Spleen (tissue), 7 donors: ENCODE results near the gene SEC14L2.

Experiments used
- POLR2AphosphoS5 ChIP-seq, 3 donors: sonication (generic); formaldehyde crosslinking; IDR thresholded peaks; one replicate each; pipeline ENCODE4 v1.5.1; 2017; ENCODE audit warnings: antibody characterized with exemption in 3 of 3
- TF ChIP-seq, protein P1 (sequence below), 11 experiments: fragments of 200-600 bp in 7 of 11; fragments of 450-650 bp in 4 of 11; sonication (generic) in 4 of 11; IDR thresholded peaks in 8 of 11; conservative IDR thresholded peaks in 3 of 11; 1 replicate in 7 of 11; 2 replicates in 4 of 11; pipeline versions ENCODE4 v1.4.0 to v1.8.0; 2016 to 2021; ENCODE audit warnings: antibody characterized with exemption in 11 of 11, inconsistent platforms in 4 of 11, mild to moderate bottlenecking in 1 of 11
- donor health status: DM: no; HTN: no; CAD: no; lungs with moderate emphysema.
- donor health status: DM: no; HTN: no; CAD: no.
- donor health status: DM: no; HTN: no; CAD: no.

DNA sequence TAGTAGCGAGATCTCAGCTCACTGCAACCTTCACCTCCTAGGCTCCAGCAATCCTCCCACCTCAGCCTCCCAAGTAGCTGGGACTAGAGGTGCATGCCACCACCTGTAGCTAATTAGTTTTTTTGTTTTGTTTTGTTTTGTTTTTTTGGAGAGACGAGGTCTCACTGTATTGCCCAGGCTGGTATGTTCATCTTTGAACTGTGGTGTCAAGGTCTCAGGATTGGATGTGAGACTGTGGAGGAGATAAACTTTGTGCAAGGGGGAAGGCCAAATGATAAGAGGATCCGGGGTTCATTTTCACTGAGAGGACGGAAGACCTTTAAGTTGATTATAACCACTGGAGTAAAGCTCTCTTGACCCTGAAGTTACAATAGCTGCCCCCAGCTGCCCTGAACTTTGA, 8.9 kb downstream of the SEC14L2 start:
- TF ChIP-seq POLR2AphosphoS5 (IDR thresholded peaks at IDR 0.05) = no peak
- TF ChIP-seq, protein P1, sequence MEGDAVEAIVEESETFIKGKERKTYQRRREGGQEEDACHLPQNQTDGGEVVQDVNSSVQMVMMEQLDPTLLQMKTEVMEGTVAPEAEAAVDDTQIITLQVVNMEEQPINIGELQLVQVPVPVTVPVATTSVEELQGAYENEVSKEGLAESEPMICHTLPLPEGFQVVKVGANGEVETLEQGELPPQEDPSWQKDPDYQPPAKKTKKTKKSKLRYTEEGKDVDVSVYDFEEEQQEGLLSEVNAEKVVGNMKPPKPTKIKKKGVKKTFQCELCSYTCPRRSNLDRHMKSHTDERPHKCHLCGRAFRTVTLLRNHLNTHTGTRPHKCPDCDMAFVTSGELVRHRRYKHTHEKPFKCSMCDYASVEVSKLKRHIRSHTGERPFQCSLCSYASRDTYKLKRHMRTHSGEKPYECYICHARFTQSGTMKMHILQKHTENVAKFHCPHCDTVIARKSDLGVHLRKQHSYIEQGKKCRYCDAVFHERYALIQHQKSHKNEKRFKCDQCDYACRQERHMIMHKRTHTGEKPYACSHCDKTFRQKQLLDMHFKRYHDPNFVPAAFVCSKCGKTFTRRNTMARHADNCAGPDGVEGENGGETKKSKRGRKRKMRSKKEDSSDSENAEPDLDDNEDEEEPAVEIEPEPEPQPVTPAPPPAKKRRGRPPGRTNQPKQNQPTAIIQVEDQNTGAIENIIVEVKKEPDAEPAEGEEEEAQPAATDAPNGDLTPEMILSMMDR (IDR thresholded peaks at IDR 0.05 in 8 of 11, conservative IDR thresholded peaks at IDR 0.05 in 3 of 11) = no peak
